Liver (tissue), 3 donors: ENCODE results near the gene KRTAP25-1.

Experiments used
- ATF3 ChIP-seq: IDR thresholded peaks from 2 replicates; pipeline ENCODE4 v1.6.1; 2016; ENCODE audit warnings: antibody characterized with exemption
- EGR1 ChIP-seq, 2 donors: IDR thresholded peaks; 2 replicates each; pipeline ENCODE4 v1.6.1; 2016 to 2018; ENCODE audit warnings: antibody characterized with exemption in 2 of 2, low read depth in 2 of 2
- HNF4A ChIP-seq, 2 donors: conservative IDR thresholded peaks; 2 replicates each; pipeline ENCODE4 v1.6.1; 2016; ENCODE audit warnings: antibody characterized with exemption in 2 of 2, mild to moderate bottlenecking in 2 of 2
- JUND ChIP-seq, 2 donors: IDR thresholded peaks; 2 replicates each; pipeline ENCODE4 v1.6.1; 2016; ENCODE audit warnings: antibody characterized with exemption in 2 of 2
- MAX ChIP-seq: IDR thresholded peaks from 2 replicates; pipeline ENCODE4 v1.6.1; 2016; ENCODE audit warnings: antibody characterized with exemption
- NR2F2 ChIP-seq: IDR thresholded peaks from 2 replicates; pipeline ENCODE4 v1.6.1; 2016; ENCODE audit warnings: antibody characterized with exemption
- RAD21 ChIP-seq, 2 donors: IDR thresholded peaks; 2 replicates each; pipeline ENCODE4 v1.6.1; 2016; ENCODE audit warnings: antibody characterized with exemption in 2 of 2, mild to moderate bottlenecking in 2 of 2
- REST ChIP-seq: IDR thresholded peaks from 2 replicates; pipeline ENCODE4 v1.6.1; 2016; ENCODE audit warnings: antibody characterized with exemption, mild to moderate bottlenecking
- RXRA ChIP-seq, 2 donors: IDR thresholded peaks; 2 replicates each; pipeline ENCODE4 v1.6.1; 2017 to 2018; ENCODE audit warnings: antibody characterized with exemption in 2 of 2, mild to moderate bottlenecking in 1 of 2
- SP1 ChIP-seq: IDR thresholded peaks from 2 replicates; pipeline ENCODE4 v1.6.1; 2018; ENCODE audit warnings: antibody characterized with exemption, mild to moderate bottlenecking
- TAF1 ChIP-seq: conservative IDR thresholded peaks from 2 replicates; pipeline ENCODE4 v1.6.1; 2016; ENCODE audit warnings: antibody characterized with exemption, mild to moderate bottlenecking
- YY1 ChIP-seq: IDR thresholded peaks from 2 replicates; pipeline ENCODE4 v1.6.1; 2016; ENCODE audit warnings: antibody characterized with exemption, mild to moderate bottlenecking
- TF ChIP-seq, protein P1 (sequence below): fragments of 150-350 bp; IDR thresholded peaks from 2 replicates; pipeline ENCODE4 v1.5.1; 2017; ENCODE audit warnings: improper control_type of control experiment, low read depth, low read length; ENCODE audit not compliant: missing input control
- TF ChIP-seq, protein P2 (sequence below): IDR thresholded peaks from 2 replicates; pipeline ENCODE4 v1.6.1; 2016; ENCODE audit warnings: antibody characterized with exemption
- donor health status: healthy.
- donor health status: healthy.

GRCh38 chr21:30320215-30320614 is 30.9 kb upstream of the KRTAP25-1 start, which contains the start of gene KRTAP26-1:
- TF ChIP-seq, protein P1, sequence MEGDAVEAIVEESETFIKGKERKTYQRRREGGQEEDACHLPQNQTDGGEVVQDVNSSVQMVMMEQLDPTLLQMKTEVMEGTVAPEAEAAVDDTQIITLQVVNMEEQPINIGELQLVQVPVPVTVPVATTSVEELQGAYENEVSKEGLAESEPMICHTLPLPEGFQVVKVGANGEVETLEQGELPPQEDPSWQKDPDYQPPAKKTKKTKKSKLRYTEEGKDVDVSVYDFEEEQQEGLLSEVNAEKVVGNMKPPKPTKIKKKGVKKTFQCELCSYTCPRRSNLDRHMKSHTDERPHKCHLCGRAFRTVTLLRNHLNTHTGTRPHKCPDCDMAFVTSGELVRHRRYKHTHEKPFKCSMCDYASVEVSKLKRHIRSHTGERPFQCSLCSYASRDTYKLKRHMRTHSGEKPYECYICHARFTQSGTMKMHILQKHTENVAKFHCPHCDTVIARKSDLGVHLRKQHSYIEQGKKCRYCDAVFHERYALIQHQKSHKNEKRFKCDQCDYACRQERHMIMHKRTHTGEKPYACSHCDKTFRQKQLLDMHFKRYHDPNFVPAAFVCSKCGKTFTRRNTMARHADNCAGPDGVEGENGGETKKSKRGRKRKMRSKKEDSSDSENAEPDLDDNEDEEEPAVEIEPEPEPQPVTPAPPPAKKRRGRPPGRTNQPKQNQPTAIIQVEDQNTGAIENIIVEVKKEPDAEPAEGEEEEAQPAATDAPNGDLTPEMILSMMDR, result no peak
- no peak for TF ChIP-seq MAX
- no peak for TF ChIP-seq ATF3
- TF ChIP-seq REST, result no peak
- TF ChIP-seq RAD21 (IDR thresholded peaks at IDR 0.05), result no peak
- TF ChIP-seq TAF1, result no peak
- no peak for TF ChIP-seq YY1
- TF ChIP-seq, protein P2, sequence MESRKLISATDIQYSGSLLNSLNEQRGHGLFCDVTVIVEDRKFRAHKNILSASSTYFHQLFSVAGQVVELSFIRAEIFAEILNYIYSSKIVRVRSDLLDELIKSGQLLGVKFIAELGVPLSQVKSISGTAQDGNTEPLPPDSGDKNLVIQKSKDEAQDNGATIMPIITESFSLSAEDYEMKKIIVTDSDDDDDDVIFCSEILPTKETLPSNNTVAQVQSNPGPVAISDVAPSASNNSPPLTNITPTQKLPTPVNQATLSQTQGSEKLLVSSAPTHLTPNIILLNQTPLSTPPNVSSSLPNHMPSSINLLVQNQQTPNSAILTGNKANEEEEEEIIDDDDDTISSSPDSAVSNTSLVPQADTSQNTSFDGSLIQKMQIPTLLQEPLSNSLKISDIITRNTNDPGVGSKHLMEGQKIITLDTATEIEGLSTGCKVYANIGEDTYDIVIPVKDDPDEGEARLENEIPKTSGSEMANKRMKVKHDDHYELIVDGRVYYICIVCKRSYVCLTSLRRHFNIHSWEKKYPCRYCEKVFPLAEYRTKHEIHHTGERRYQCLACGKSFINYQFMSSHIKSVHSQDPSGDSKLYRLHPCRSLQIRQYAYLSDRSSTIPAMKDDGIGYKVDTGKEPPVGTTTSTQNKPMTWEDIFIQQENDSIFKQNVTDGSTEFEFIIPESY, result no peak
- TF ChIP-seq JUND (IDR thresholded peaks at IDR 0.05), result no peak
- TF ChIP-seq NR2F2, result no peak
- no peak for TF ChIP-seq SP1
- TF ChIP-seq RXRA (IDR thresholded peaks at IDR 0.05), result no peak
- no peak for TF ChIP-seq HNF4A (conservative IDR thresholded peaks at IDR 0.05)
- no peak for TF ChIP-seq EGR1 (IDR thresholded peaks at IDR 0.05; ENCODE audit: low read depth in 2 of 2)
